Heart left ventricle (tissue), 13 donors: ENCODE measurements around the gene ERGIC1.

Experiments used
- POLR2A ChIP-seq, 2 donors: fragments of 450-650 bp; IDR thresholded peaks; one replicate each; pipeline ENCODE4 v1.6.1; 2017; ENCODE audit warnings: antibody characterized with exemption in 2 of 2, mild to moderate bottlenecking in 2 of 2, moderate library complexity in 2 of 2
- TF ChIP-seq, protein P1 (sequence below), 12 donors: fragments of 200-600 bp; sonication (generic) in 4 of 12; IDR thresholded peaks; one replicate each; pipeline versions ENCODE4 v1.5.0 to v1.8.0; 2018 to 2022; ENCODE audit warnings: antibody characterized with exemption in 12 of 12, mild to moderate bottlenecking in 5 of 12
- donor health status: ischemic (EF 13 %, LVEDD 7.1; RV severe dilation, severe dysfunction).
- donor health status: DM: no; HTN: yes; CAD: no.
- donor health status: DM: no; HTN: no; CAD: no.
- donor health status: ischemic (EF 25% LVEDD 6.9; RV normal size, moderate dysfunction).
- donor health status: ischemic (EF 25% LVEDD 5.7; RV mildly dilated, moderate dysfunction).
- donor health status: ischemic (EF 35%, LVEDD 5.7; RV mildly dilated, moderate dysfunction).
- donor health status: nonischemic (EF 11% LVEDD 7.7; RV severe dilation, severe dysfunction).
- donor health status: DM: yes; HTN: yes; CAD: no.
- donor health status: PGD.
- donor health status: ischemic (EF 29% LVEDD 5.4; RV normal size, mild dysfunction).
- donor health status: nonischemic (EF 23%, LVEDD 6.1; RV moderate dilation, normal function).

- TF ChIP-seq, protein P1, sequence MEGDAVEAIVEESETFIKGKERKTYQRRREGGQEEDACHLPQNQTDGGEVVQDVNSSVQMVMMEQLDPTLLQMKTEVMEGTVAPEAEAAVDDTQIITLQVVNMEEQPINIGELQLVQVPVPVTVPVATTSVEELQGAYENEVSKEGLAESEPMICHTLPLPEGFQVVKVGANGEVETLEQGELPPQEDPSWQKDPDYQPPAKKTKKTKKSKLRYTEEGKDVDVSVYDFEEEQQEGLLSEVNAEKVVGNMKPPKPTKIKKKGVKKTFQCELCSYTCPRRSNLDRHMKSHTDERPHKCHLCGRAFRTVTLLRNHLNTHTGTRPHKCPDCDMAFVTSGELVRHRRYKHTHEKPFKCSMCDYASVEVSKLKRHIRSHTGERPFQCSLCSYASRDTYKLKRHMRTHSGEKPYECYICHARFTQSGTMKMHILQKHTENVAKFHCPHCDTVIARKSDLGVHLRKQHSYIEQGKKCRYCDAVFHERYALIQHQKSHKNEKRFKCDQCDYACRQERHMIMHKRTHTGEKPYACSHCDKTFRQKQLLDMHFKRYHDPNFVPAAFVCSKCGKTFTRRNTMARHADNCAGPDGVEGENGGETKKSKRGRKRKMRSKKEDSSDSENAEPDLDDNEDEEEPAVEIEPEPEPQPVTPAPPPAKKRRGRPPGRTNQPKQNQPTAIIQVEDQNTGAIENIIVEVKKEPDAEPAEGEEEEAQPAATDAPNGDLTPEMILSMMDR (IDR thresholded peaks at IDR 0.05) = no peak
- no peak for TF ChIP-seq POLR2A (IDR thresholded peaks at IDR 0.05)
Observed at GRCh38 chr5:172874647-172875504, 40.8 kb downstream of the ERGIC1 start.
